Measurements from ENCODE around the gene PEPD.
A peak's percentile ranks its signal among the peaks of the same experiment; 100 is the strongest.

The PEPD gene

DNA sequence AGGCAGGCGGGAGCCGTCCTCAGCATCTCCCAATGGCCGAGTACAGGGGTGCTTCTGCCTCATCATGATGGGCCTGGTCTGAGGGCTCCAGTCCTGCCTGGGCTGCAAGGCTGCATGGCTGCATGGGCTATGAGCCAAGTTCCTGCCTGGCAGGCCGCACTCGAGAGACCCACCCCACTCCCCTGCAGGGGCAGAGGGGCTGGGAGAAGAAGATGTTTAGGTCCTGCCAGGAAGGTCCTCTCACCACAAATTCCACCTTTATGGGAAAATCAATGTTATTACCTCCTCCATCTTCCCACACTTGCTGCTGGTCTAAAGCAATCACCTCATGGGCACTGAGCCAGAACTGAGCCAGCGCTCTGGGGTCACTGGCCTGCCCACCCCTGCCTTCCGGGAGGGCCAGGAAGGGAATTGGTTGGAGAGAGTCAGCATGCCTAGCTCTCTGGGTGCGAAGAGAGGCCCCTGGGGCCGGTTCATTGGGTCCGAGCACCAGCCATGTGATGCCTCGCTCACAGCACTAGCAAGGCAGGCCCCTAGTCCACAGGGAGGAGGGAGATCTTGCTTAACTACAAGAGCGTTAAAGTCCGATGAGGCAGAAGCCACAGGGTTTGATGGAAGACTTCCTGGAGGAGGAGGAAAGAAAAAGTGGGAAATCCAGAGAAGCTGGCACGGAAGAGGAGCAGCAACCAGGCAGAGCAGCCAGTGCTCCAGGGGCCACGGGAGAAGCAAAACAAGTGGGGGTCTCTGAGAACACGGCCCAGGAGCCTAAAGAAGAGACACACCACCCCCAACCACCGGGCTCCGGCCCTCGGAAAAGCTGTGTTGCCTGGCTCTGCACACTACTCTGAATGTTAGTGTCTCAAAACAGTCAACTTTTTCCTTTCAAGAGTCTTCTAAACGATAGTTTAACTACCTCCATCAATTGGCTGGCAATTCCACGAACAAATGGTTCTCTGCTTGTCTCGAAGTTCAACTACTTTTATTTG, 84.9 kb downstream of the PEPD start:
- no peaks in the 10 kb centered on the region for H3K9me3 Mint-ChIP-seq
- CTCF ChIA-PET = no interaction called here
- H3K27ac Mint-ChIP-seq = no peak overlapping the region
- H3K4me3 Mint-ChIP-seq = no peak overlapping the region
- no peaks in the 10 kb centered on the region for H3K27me3 Mint-ChIP-seq
- DNase-seq = no peak
- no peaks in the 10 kb centered on the region for H3K4me1 Mint-ChIP-seq
- no peaks in the 10 kb centered on the region for H3K36me3 Mint-ChIP-seq

DNA sequence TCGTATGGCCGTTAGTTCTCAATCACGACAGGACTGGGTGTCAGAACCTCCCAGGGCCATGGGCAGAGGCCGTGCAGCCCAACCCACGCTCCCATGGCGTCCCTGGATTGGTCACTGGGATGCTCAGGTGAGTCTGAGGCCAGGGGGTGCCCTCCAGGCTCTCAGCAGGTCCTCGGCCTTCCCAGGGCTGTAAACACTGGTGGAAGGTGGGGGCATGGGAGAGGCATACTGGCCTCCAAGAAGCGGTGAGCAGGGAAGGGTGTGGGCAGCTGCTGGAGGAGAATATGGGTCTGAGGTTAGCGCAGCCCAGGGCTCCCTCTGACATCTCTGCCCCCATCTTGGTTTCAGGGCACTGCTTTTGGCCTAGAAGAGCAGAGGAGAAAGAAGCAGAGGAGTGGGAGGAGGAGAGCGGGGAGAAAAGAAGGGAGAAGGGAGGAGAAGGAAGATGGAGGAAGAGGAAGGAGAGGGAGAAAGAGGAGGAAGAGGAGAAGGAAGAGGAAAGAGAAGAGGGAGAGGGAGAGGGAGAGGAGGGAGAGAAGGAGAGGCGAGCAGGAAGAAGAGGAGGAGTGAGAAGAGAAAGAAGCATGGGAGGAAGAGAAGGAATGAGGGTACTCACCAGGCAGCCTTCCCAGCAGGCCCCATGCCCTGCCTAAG, 85.8 kb downstream of the PEPD start:
- DNase-seq = no peak
- no peaks in the 10 kb centered on the region for H3K36me3 Mint-ChIP-seq
- H3K27ac Mint-ChIP-seq = no peak overlapping the region
- H3K9me3 Mint-ChIP-seq = no peaks in the 10 kb centered on the region
- peaks cover 1% of the 10 kb centered on the region for H3K27me3 Mint-ChIP-seq
- CTCF ChIA-PET = no interaction called here
- no peak overlapping the region for H3K4me3 Mint-ChIP-seq
- H3K4me1 Mint-ChIP-seq = peaks cover 1% of the 10 kb centered on the region

DNA sequence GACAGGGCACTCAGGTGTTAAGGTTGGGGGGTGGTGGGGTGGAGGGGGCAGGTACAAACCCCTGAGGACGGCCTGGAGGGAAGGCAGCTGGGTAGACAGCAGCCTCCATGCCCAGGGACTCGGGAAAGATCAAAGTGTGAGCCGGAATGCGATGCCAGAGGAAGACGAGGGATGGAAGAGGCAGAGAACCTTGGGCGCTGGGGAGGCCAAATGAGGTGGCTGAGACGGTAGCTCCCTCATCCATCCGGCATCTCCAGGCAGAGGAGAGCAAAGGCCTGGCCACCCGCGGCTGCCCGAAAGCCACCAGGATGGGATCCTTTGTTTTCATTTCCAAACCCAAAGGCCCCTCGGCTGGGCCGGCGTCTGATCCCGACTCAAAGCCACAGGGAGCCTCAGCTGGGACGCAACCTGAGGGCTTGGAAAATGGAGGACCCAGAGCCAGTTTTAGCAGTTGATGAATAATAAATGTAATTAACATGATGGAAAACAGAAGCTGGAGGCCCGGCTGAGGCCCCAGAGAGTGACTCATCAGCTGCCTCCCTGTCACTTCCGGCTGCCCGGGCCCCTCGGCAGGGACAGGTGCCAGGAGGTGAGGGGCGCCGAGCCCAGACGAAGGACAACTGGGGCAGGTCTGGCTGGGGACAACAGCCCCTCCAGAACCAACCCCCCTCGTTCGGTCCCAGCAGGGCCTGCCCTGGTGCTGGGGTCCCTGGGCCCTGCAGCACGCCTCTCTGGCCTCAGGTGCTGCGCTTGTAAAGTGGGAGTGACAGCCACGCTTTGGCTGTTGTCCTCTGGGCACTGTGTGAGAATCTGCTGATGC, 86.5 kb downstream of the PEPD start:
- H3K36me3 Mint-ChIP-seq = no peaks in the 10 kb centered on the region
- no peak overlapping the region for H3K27ac Mint-ChIP-seq
- no peaks in the 10 kb centered on the region for H3K9me3 Mint-ChIP-seq
- no peak for DNase-seq
- CTCF ChIA-PET = no interaction called here
- no peak overlapping the region for H3K4me3 Mint-ChIP-seq
- peaks cover 7% of the 10 kb centered on the region for H3K4me1 Mint-ChIP-seq
- H3K27me3 Mint-ChIP-seq = peaks cover 7% of the 10 kb centered on the region

DNA sequence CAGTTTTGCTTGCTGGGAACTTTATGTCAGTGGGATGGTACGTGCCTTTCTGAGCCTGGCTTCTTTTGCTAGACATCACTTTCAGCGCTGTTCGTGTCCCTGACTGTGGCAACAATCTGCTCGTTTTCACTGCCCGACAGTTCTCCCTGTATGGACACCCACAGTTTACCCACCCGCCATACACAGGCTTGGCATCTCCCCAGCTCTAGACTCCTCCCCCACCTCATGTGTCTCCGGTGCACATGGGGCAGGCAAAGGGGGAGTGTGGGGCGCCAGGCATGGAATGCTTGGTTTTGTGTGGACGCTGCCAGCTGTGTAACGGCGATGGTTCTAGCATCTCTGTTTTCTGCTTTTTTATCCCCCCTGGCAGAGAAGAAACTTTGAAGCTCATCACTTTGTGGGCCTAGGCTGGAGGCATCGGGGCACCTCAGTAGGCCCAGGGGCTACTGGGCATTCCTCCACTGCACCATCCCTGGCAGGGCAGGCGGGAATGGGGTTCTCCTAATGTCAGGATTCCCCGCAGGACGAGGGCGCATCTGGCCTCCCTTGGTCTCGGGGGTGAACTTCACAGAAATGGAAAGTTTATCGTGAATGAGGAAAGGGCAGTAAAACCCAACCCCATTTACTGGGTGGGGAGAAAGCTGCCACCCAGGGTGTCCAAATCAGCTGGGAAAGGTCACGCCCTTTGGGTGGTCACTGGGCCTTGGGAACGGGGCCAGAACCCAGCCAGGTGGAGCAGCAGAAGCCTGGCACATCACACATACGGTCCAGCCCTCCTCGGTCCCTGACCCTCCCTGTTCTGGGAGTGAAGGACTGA, 87.3 kb downstream of the PEPD start:
- Mint-ChIP-seq H3K4me1 (peaks cover 7% of the 10 kb centered on the region), H3K9me3 (no peaks in the 10 kb centered on the region), H3K36me3 (no peaks in the 10 kb centered on the region), H3K4me3 (no peak overlapping the region), H3K27me3 (peaks cover 7% of the 10 kb centered on the region), H3K27ac (no peak overlapping the region)
- no peak for DNase-seq
- CTCF ChIA-PET = no interaction called here

- no peak for DNase-seq
- Mint-ChIP-seq H3K4me1 (peaks cover 7% of the 10 kb centered on the region), H3K27me3 (peaks cover 7% of the 10 kb centered on the region), H3K27ac (no peak overlapping the region), H3K4me3 (no peak overlapping the region), H3K9me3 (no peaks in the 10 kb centered on the region), H3K36me3 (no peaks in the 10 kb centered on the region)
- CTCF ChIA-PET = interaction anchor here (0.5 to 1.7 kb wide), 4 partner anchors 21 to 563 kb away, joined by 3 to 19 read pairs (median 4); no protein-coding TSS in a partner anchor
Measured at GRCh38 chr19:33432446-33433170, 89.0 kb downstream of the PEPD start.

DNA sequence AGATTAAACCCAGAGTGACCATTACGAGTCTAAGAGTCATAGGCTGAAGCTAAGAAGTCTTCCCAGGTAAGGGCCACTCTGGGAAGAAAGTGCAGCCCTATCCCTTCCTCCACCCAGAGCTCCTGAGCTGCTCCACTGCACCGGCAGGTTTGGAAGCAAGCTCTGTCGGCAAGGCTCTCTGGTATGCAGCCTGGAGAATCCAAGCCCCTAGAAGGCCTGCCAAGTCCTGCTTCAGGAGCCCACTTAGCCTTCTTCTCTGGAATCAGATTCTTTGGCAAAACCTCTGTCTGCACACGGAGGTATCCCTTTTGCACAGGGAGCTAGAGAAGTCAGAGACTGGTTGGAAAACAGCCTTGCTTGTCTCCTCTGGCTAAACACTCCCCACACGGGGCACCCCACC, 89.6 kb downstream of the PEPD start:
- DNase-seq = no peak
- H3K4me1 Mint-ChIP-seq = peaks cover 7% of the 10 kb centered on the region
- no peaks in the 10 kb centered on the region for H3K9me3 Mint-ChIP-seq
- H3K36me3 Mint-ChIP-seq = no peaks in the 10 kb centered on the region
- H3K4me3 Mint-ChIP-seq = no peak overlapping the region
- no peak overlapping the region for H3K27ac Mint-ChIP-seq
- CTCF ChIA-PET = interaction anchor here (0.6 to 1.7 kb wide), 4 partner anchors 21 to 544 kb away, joined by 3 to 19 read pairs (median 4); no protein-coding TSS in a partner anchor
- peaks cover 7% of the 10 kb centered on the region for H3K27me3 Mint-ChIP-seq

- peaks cover 7% of the 10 kb centered on the region for H3K27me3 Mint-ChIP-seq
- H3K36me3 Mint-ChIP-seq = no peaks in the 10 kb centered on the region
- no peak overlapping the region for H3K4me3 Mint-ChIP-seq
- H3K4me1 Mint-ChIP-seq = peaks cover 7% of the 10 kb centered on the region
- DNase-seq = peak; percentile 78
- H3K27ac Mint-ChIP-seq = peak overlapping the region; percentile 33
- CTCF ChIA-PET = interaction anchor here (0.8 to 2.6 kb wide), 12 partner anchors 11 to 611 kb away, joined by 3 to 17 read pairs (median 4); no protein-coding TSS in a partner anchor
- H3K9me3 Mint-ChIP-seq = no peaks in the 10 kb centered on the region
Measured at GRCh38 chr19:33430674-33431277, 90.8 kb downstream of the PEPD start.

- Mint-ChIP-seq H3K27ac (peak overlapping the region; percentile 33), H3K4me3 (no peak overlapping the region), H3K9me3 (no peaks in the 10 kb centered on the region), H3K27me3 (peaks cover 7% of the 10 kb centered on the region), H3K4me1 (peaks cover 7% of the 10 kb centered on the region), H3K36me3 (no peaks in the 10 kb centered on the region)
- CTCF ChIA-PET = interaction anchor here (0.8 to 2.6 kb wide), 13 partner anchors 10 to 612 kb away, joined by 3 to 17 read pairs (median 4); no protein-coding TSS in a partner anchor
- peak; percentile 33 for DNase-seq
Measured at GRCh38 chr19:33429891-33430673, 91.5 kb downstream of the PEPD start.

- CTCF ChIA-PET = interaction anchor here (0.6 to 2.6 kb wide), 3 partner anchors 340 to 570 kb away, joined by 3 to 16 read pairs (median 3); no protein-coding TSS in a partner anchor
- Mint-ChIP-seq H3K27ac (no peak overlapping the region), H3K36me3 (no peaks in the 10 kb centered on the region), H3K4me3 (no peak overlapping the region), H3K4me1 (peaks cover 7% of the 10 kb centered on the region), H3K9me3 (no peaks in the 10 kb centered on the region), H3K27me3 (peaks cover 7% of the 10 kb centered on the region)
- DNase-seq = no peak
Measured at GRCh38 chr19:33428627-33429125, 92.9 kb downstream of the PEPD start.

- Mint-ChIP-seq H3K4me3 (no peak overlapping the region), H3K9me3 (no peaks in the 10 kb centered on the region), H3K27ac (no peak overlapping the region), H3K4me1 (peaks cover 7% of the 10 kb centered on the region), H3K36me3 (no peaks in the 10 kb centered on the region), H3K27me3 (peaks cover 7% of the 10 kb centered on the region)
- CTCF ChIA-PET = interaction anchor here (1.5 kb wide), 1 partner anchor 343 kb away, joined by 3 read pairs; no protein-coding TSS in a partner anchor
- DNase-seq = no peak
Measured at GRCh38 chr19:33427801-33428626, 93.6 kb downstream of the PEPD start.

Measured in activated naive CD4-positive, alpha-beta T cell treated with anti-CD3 and anti-CD28 coated beads, Interleukin-2, amount 10 ng/mL, durations not matched to agents 7 days and 5 days (primary cell).